Astrocyte of the hippocampus (primary cell): ENCODE measurements around the gene SURF2.
A peak's percentile ranks its signal among the peaks of the same experiment; 100 is the strongest.

Source experiments
- DNase-seq: peaks from one replicate; pipeline ENCODE4 v3.0.0; 2011; ENCODE audit warnings: low read depth, low spot score

The SURF2 gene

DNA sequence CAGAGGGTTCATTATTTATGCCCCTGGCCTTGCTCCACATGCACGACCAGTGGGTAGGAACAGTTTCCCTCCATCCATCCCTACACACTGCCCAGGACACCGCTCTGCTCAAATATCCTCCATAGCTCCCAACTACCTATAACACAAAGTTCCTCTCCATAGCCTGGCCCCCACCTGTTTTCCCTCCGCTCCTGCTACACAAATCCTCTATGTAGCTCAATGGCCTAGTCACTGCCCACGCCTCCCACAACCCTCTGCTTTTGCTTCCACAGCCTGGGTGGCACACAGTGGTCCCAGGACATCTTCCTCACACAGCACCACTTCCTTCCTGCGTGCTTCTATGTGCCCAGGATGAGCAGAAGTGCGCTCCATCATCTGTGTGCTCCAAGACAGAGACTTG is 41.0 kb downstream of the SURF2 start:
- DNase-seq, result no peak

DNA sequence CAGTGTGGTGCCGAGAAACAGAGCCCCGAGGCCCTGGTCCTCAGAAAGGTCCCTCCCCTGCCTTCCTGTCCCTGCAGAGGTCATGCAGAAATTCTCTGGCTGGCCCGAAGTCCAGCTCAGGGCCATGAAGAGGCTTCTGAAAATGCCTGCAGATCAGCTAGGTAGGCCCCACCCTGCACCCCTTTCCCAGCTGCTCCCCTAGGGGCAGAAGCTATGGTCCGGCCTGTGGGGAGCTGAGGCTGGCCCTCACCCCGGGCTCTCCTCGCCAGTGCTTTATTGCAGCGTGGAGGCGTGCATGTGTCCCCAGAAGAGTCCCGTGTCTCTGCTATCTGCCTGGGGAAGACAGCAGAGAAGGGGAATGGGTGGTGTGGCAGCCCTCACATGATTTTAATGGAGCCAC is 41.5 kb downstream of the SURF2 start:
- DNase-seq, result no peak

DNA sequence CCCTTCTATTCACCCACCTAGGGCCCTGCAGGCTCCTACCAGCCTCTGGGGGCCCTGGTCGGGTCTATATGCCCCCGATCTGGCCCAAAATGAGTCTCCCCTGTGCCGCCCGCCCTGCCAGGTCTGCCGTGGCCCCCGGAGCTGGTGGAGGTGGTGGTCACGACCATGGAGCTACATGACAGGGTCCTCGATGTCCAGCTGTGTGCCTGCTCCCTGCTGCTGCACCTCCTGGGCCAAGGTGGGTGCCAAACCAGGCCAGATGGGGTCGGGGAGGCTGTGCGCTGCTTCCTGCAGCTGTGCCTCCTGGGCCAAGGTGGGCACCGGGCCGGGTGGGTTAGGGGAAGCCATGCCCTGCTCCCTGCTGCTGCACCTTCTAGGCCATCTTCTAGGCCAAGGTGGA is 43.9 kb downstream of the SURF2 start:
- no peak for DNase-seq

DNA sequence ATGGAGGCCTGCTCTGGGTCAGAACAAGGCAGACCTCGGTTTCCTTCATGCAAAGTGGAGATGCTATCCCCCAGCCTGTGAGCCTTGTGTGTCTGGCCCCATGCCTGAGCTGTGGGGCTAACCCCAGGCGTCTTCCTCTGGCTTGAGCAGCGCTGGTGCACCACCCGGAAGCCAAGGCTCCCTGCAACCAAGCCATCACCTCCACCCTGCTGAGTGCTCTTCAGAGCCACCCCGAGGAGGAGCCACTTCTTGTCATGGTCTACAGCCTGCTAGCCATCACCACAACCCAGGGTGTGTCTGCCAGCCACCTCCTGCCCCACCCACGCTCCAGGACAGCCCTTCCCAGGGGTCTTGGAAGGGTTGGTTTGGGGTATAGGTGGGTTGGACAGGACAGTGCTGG is 45.2 kb downstream of the SURF2 start:
- no peak for DNase-seq

DNA sequence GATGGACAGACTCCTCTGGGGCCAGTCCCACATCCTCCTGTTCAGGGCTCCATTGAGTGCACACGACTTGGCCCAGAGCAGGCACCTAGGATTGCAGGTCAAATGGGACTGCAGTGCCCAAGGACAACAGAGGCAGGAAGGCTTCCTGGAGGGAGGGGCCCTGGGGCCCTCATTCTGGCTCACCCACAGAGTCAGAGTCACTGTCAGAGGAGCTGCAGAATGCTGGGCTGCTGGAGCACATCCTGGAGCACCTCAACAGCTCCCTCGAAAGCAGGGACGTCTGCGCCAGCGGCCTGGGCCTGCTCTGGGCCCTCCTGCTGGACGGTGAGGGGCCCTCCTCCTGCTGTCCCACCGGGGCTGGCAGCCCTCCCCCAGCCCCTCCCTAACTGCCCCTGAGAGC is 46.3 kb downstream of the SURF2 start:
- no peak for DNase-seq

DNA sequence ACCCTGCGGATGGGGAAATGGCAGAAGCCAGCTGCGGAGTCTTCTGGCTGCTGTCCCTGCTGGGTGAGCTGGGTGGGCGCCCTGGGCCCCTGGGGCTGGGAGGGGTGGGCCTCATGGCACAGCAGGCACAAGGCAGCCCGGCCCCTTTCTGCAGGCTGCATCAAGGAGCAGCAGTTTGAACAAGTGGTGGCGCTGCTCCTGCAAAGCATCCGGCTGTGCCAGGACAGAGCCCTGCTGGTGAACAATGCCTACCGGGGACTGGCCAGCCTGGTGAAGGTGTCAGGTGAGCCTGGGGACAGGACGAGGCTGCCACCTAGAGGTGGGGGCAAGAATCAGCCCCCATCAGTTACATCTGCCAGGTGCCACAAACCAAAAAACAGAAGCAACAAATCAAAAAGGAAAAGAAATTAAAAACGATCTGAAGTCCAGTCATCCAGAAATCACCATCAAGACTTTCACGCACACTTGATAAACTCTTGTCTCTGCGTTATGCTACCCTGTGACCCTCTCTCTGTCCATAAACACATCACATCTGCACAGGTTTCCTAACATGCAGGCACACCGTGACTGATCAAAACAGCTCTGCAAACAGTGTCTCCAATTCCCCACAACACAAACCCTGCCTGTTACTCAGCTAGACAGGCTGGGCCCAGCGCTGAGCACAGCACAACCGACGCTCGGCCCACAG is 47.6 kb downstream of the SURF2 start:
- DNase-seq, result peak; percentile 21

DNA sequence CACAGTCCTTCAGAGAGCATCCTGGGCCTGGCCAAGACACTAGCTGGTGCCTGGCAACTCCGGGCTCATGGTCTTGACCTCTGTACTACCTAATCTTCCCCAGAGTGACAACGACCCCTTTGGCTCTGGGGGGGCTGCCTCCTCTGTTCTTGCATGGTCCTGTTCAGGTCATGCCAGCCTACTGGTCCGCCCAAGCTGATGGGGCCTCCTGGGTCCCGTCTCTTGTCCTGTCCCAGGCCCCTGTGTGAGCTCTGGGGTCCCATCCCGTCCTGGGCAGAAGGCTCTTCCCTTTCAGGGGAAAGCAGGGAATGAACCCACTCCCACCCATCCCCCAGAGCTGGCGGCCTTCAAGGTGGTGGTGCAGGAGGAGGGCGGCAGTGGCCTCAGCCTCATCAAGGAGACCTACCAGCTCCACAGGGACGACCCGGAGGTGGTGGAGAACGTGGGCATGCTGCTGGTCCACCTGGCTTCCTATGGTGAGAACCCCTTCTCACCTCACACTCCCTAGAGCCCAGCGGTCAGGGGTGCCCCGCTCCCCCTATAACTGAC is 48.2 kb downstream of the SURF2 start:
- no peak for DNase-seq

DNA sequence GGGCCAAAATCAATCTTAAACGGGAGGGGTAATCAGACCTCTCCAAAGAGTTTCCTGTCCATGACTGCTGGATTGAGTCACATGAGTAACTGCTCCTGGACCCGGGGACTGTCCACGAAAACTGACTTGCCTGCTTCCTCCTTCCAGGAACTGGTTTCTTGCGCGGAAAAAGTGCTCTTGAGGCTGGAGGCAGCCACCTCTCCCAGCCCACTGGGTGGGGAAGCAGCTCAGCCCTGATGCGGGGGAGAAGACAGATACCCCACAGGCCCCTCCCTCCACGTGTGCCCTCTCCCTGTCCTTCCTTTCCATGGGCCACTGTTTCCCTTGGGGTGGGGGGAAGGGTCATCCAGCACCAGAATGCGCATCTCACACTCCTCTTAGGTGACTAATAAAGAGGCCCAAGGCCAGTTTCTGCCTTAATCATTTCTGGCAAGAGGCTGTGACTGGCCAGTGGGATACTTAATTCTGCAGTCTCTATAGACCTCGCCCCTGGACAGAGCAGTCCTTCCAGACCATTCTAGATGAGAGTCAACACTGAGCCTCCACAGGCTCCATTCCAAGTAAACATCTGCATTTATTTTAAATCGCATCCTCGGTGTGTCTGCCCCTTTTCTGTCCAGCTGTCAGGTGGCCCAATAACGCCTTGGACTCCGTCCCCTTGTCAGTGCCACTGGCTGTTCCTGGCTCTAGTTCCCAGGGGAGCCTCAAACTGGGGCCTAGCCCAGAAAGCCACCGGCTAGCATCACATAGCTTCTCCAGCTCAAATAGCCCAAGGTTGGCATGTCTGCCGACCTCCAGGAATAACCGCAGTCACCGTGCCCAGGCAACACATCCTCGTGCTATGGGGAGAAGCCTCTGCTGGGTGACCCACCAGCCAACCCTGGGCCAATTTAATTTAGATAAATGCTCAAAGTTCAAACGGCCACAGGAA is 49.4 kb downstream of the SURF2 start:
- DNase-seq, result peak; percentile 17

DNA sequence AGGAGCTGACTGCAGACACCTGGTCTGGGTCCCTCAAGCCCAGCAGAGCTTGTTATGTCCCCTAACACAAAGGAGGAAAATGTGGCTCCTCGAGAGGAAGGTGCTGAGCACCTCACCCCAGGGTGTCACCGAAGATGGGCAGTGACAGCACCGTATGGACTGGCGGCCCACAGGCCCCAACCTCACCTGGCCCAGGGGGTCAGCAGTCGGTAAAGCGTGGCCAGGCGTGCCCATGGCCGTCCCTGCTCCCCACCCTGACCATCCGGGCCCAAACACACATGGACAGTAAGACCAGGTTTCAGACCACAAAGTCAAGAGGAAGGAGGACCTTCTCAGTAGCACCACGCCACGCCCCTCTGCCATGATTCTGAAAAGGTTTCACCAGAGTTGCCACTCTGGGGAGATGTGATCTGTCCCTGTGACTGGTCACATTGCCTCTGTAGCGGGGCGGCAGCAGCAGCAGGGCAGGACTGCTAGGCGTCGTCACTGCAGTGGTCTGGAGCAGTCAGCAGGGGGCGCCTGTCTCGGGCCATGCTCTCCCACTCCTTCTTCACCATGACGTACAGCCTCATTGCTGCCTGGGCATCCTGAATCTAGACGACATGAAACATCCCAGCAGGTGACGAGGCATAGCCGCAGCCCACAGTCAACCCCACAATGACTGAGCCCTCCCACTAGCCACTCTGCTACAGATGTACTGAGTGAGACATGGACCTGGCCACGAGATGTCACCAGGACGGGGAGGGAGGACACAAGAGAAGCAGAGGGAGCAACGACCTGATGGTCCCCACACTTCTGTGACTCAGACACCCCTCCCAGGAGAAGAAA is 50.3 kb downstream of the SURF2 start:
- DNase-seq, result peak; percentile 89

DNA sequence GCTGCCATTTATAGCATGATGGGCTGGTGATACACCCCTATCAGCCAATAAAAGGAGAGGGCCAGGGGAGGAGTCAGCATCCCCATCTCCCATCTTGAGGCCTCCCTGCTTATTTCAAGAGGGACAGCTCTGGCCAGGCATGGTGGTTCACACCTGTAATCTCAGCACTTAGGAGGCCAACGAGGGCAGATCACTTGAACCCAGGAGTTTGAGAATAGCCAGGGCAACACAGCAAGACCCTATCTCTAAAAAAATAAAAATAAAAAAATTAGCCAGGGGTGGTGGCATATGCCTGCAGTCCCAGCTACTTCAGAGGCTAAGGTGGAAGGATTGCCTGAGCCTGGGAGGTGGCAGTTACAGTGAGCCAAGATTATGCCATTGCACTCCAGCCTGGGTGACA is 51.7 kb downstream of the SURF2 start:
- no peak for DNase-seq
